Effector memory CD8-positive, alpha-beta T cell (primary cell): ENCODE data around the gene SSH2.

Experiments used
- ATAC-seq: fragments of 150-1000 bp; cut with Tn5 transposase; replicated peaks from 2 replicates; pipeline ENCODE4 v1.10.0; 2021; ENCODE audit warnings: mild to moderate bottlenecking, moderate library complexity
- DNase-seq, 3 experiments: peaks; one replicate each; pipeline ENCODE4 v3.0.0; 2021
- H3K27ac Mint-ChIP-seq, 2 donors: one replicate each; pipeline ENCODE4 v1.8.0; 2022; ENCODE audit warnings: mild to moderate bottlenecking in 2 of 2, mixed read lengths in 2 of 2, moderate library complexity in 2 of 2
- H3K27me3 Mint-ChIP-seq, 2 donors: one replicate each; pipeline ENCODE4 v1.8.0; 2022; ENCODE audit warnings: mixed read lengths in 2 of 2
- H3K36me3 Mint-ChIP-seq: one replicate; pipeline ENCODE4 v1.8.0; 2022; ENCODE audit warnings: mild to moderate bottlenecking, moderate library complexity, mixed read lengths; ENCODE audit not compliant: insufficient read depth
- H3K4me1 Mint-ChIP-seq, 2 donors: one replicate each; pipeline ENCODE4 v1.8.0; 2022; ENCODE audit warnings: low read depth in 2 of 2, mixed read lengths in 2 of 2
- H3K4me3 Mint-ChIP-seq, 2 donors: one replicate each; pipeline ENCODE4 v1.8.0; 2022; ENCODE audit warnings: mild to moderate bottlenecking in 2 of 2, mixed read lengths in 2 of 2, moderate library complexity in 2 of 2
- H3K9me3 Mint-ChIP-seq, 2 donors: one replicate each; pipeline ENCODE4 v1.8.0; 2022; ENCODE audit warnings: mixed read lengths in 2 of 2

Gene SSH2

DNA sequence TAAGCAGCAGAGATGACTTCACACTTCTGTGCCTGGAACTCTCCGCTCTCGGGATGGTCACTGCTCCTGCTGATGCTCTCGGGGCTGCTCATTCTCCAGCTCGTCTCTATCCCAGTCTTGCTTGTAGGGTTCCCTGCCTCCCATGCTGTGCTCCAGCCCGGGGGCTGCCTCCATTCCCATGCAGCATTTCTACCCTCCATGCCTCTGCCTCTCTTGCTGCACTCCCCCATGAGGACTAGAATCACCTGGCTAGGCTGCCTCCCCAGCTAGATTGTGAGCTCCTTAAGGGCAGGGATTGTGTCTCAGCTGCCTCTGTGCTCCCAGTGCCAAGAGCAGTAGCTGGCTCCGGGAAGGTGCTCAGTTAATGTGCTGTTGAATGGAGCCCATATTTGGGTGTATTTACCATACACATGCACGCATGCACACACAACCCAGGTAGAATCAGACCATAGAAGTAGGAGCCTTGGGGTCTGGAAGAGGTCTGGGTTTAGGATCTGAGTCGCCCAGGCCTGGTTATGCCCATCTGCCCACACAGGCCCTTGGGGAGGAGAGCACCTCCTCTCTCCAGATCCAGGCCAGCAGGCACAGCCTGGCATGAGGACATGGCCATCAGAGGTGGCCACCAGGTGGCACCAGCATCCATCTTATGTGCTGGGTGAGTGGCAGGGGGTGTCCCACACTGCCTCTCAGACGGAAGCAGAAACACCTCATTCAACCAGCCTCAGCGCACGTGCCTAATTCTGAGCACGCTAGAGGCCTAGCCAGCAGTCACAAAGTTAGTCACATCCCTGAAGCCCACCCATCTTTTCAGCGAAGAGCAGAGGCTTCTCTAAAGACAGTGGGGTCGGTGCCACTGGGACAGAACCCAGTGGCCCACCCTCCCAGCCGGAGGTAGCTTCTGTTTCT lies 349.9 kb downstream of the SSH2 start:
- Mint-ChIP-seq H3K36me3 (peaks cover 30% of the 10 kb centered on the region), H3K4me1 (peaks cover 16 to 19% of the 10 kb centered on the region in 2 donors), H3K27me3 (no peaks in the 10 kb centered on the region), H3K4me3 (no peak overlapping the region), H3K27ac (peak overlapping the region; percentile 60 to 79), H3K9me3 (no peaks in the 10 kb centered on the region)
- ATAC-seq (peak; percentile 100), DNase-seq (peak; percentile 88 to 93 (median 89))

- no peak overlapping the region for H3K4me3 Mint-ChIP-seq
- DNase-seq (no peak), ATAC-seq (no peak)
- peaks cover 7 to 12% of the 10 kb centered on the region in 2 donors for H3K4me1 Mint-ChIP-seq
- no peaks in the 10 kb centered on the region for H3K9me3 Mint-ChIP-seq
- H3K27me3 Mint-ChIP-seq: no peaks in the 10 kb centered on the region
- H3K27ac Mint-ChIP-seq: peak overlapping the region; percentile 39 to 87
- H3K36me3 Mint-ChIP-seq: peaks cover 42% of the 10 kb centered on the region
Measured at GRCh38 chr17:29578626-29579485, 351.2 kb downstream of the SSH2 start.

GRCh38 chr17:29577385-29578211 lies 352.4 kb downstream of the SSH2 start:
- DNase-seq: no peak

GRCh38 chr17:29577001-29577370 lies 353.0 kb downstream of the SSH2 start:
- Mint-ChIP-seq H3K4me1 (peaks cover 10 to 12% of the 10 kb centered on the region in 2 donors), H3K36me3 (peaks cover 46% of the 10 kb centered on the region), H3K27me3 (no peaks in the 10 kb centered on the region), H3K27ac (no peak overlapping the region), H3K4me3 (no peak overlapping the region), H3K9me3 (no peaks in the 10 kb centered on the region)
- DNase-seq (no peak), ATAC-seq (no peak)

More at GRCh38 chr17:29577385-29578211, 352.4 kb downstream of the SSH2 start:
- Mint-ChIP-seq H3K27me3 (no peaks in the 10 kb centered on the region), H3K4me3 (no peak overlapping the region), H3K4me1 (peaks cover 10 to 12% of the 10 kb centered on the region in 2 donors), H3K27ac (peak overlapping the region in 1 of 2 donors; percentile 87), H3K36me3 (peaks cover 51% of the 10 kb centered on the region), H3K9me3 (no peaks in the 10 kb centered on the region)
- no peak for ATAC-seq

DNA sequence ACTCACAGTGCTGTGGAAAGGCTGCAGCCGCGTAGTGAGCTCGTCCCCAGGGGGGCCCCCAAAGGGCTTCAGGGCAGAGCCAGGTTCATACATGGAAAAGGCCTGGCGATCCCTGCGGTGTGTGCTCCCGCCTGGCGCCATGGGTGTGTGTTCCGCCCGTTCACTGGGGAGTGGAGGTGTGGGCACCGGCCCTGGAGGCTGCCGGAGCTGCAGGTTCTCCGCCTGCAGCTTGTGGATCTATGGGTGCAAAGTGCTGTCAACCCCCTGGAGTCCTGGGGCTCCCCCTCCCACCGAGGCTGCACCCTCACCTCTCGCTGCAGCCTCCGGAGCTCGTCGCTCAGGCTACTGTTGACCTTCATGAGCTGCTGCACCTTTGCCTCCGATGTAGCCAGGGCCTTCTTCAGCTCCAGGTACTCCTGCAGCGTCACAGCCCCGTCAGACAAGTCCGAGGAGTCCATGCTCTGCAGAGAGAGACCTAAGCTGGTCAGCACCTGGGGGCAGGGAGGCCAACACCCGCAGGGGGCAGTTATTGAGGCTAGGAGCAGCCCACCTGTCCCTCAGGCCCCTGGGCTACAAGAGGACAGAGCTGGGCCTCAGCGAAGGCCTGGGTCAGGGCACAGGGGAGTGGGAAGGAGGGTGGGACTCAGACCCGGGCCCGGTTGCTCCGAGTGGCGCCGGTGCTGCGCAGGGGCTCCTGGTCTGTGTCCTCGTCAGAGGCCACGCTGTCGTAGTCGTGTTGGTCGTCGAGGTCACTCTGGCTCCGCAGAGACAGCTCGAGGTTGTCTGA lies 353.6 kb downstream of the SSH2 start:
- Mint-ChIP-seq H3K27me3 (no peaks in the 10 kb centered on the region), H3K36me3 (peaks cover 46% of the 10 kb centered on the region), H3K9me3 (no peaks in the 10 kb centered on the region), H3K4me1 (peaks cover 10 to 12% of the 10 kb centered on the region in 2 donors), H3K27ac (peak overlapping the region in 1 of 2 donors; percentile 29), H3K4me3 (no peak overlapping the region)
- DNase-seq: no peak
- no peak for ATAC-seq
